HG03025 (cell line): Measurements from ENCODE around the gene RSPRY1.
"Not testable (repeated sequence)": the region's sequence is repeated elsewhere in the genome, so short reads cannot be mapped to it uniquely, and the experiment has no call there.

Experiments used
- ATAC-seq: cut with Tn5 transposase; IDR thresholded peaks from one replicate; pipeline ENCODE4 v1.9.1; 2021; ENCODE audit warnings: mild to moderate bottlenecking, moderate library complexity; ENCODE audit not compliant: unreplicated experiment, low FRiP score

RSPRY1 gene

GRCh38 chr16:57252148-57252721 is 66.1 kb downstream of the RSPRY1 start:
- no peak for ATAC-seq

- no peak for ATAC-seq
Observed at GRCh38 chr16:57253466-57253865, 67.3 kb downstream of the RSPRY1 start.

- no peak for ATAC-seq
Observed at GRCh38 chr16:57255686-57256415, 69.7 kb downstream of the RSPRY1 start.

- ATAC-seq: no peak
Observed at GRCh38 chr16:57256601-57257395, 70.7 kb downstream of the RSPRY1 start.

- no peak for ATAC-seq
Observed at GRCh38 chr16:57257455-57258070, 71.4 kb downstream of the RSPRY1 start.

- ATAC-seq: no peak
Observed at GRCh38 chr16:57258226-57258909, 72.2 kb downstream of the RSPRY1 start.

- no peak for ATAC-seq
Observed at GRCh38 chr16:57258910-57259475, 72.9 kb downstream of the RSPRY1 start.

- no peak for ATAC-seq
Observed at GRCh38 chr16:57260294-57260929, 74.3 kb downstream of the RSPRY1 start.

GRCh38 chr16:57261806-57262205 is 75.7 kb downstream of the RSPRY1 start:
- no peak for ATAC-seq

GRCh38 chr16:57262841-57263540 is 76.9 kb downstream of the RSPRY1 start:
- ATAC-seq: no peak

GRCh38 chr16:57263541-57264351 is 77.6 kb downstream of the RSPRY1 start:
- no peak for ATAC-seq

- no peak for ATAC-seq
Observed at GRCh38 chr16:57264381-57264780, 78.3 kb downstream of the RSPRY1 start.

GRCh38 chr16:57264950-57265371 is 78.8 kb downstream of the RSPRY1 start:
- no peak for ATAC-seq

- ATAC-seq: no peak
Observed at GRCh38 chr16:57265850-57266530, 79.9 kb downstream of the RSPRY1 start.

GRCh38 chr16:57266531-57267260 is 80.6 kb downstream of the RSPRY1 start:
- no peak for ATAC-seq

- not testable (repeated sequence) for ATAC-seq
Observed at GRCh38 chr16:57267343-57267742, 81.2 kb downstream of the RSPRY1 start.
